Measurements from ENCODE around the gene ABLIM2. TPM values are rescaled to one million over a fixed set of nuclear protein-coding genes. Genes with fewer than 3 reads are reported as not detected.

Gene ABLIM2
- total and polyA plus RNA-seq, 2 of the 13 experiments (the other 11 are each of a cell fraction or from before 2014, with no cell fraction given): 0.20 to 0.37 TPM

- TF ChIP-seq IKZF4 (CRISPR knock-in tag; IDR thresholded peaks at IDR 0.05; ENCODE audit: borderline replicate concordance, low read depth, not compliant biosample characterization) (no peak), PHB2 (IDR thresholded peaks at IDR 0.05; ENCODE audit: partially characterized antibody) (no peak), SIX1 (CRISPR knock-in tag; IDR thresholded peaks at IDR 0.05; ENCODE audit: borderline replicate concordance) (peak; percentile 75), RXRA (CRISPR knock-in tag; IDR thresholded peaks at IDR 0.05) (peak; percentile 99), PAX8 (CRISPR knock-in tag; IDR thresholded peaks at IDR 0.05; ENCODE audit: borderline replicate concordance) (no peak), AHDC1 (CRISPR knock-in tag; IDR thresholded peaks at IDR 0.05; ENCODE audit: borderline replicate concordance) (peak; percentile 73; the same call in 1 of the 2 replicates), AKAP8 (CRISPR knock-in tag; IDR thresholded peaks at IDR 0.05) (no peak; the same call in 1 of the 2 replicates)
- TF ChIP-seq, protein P1, sequence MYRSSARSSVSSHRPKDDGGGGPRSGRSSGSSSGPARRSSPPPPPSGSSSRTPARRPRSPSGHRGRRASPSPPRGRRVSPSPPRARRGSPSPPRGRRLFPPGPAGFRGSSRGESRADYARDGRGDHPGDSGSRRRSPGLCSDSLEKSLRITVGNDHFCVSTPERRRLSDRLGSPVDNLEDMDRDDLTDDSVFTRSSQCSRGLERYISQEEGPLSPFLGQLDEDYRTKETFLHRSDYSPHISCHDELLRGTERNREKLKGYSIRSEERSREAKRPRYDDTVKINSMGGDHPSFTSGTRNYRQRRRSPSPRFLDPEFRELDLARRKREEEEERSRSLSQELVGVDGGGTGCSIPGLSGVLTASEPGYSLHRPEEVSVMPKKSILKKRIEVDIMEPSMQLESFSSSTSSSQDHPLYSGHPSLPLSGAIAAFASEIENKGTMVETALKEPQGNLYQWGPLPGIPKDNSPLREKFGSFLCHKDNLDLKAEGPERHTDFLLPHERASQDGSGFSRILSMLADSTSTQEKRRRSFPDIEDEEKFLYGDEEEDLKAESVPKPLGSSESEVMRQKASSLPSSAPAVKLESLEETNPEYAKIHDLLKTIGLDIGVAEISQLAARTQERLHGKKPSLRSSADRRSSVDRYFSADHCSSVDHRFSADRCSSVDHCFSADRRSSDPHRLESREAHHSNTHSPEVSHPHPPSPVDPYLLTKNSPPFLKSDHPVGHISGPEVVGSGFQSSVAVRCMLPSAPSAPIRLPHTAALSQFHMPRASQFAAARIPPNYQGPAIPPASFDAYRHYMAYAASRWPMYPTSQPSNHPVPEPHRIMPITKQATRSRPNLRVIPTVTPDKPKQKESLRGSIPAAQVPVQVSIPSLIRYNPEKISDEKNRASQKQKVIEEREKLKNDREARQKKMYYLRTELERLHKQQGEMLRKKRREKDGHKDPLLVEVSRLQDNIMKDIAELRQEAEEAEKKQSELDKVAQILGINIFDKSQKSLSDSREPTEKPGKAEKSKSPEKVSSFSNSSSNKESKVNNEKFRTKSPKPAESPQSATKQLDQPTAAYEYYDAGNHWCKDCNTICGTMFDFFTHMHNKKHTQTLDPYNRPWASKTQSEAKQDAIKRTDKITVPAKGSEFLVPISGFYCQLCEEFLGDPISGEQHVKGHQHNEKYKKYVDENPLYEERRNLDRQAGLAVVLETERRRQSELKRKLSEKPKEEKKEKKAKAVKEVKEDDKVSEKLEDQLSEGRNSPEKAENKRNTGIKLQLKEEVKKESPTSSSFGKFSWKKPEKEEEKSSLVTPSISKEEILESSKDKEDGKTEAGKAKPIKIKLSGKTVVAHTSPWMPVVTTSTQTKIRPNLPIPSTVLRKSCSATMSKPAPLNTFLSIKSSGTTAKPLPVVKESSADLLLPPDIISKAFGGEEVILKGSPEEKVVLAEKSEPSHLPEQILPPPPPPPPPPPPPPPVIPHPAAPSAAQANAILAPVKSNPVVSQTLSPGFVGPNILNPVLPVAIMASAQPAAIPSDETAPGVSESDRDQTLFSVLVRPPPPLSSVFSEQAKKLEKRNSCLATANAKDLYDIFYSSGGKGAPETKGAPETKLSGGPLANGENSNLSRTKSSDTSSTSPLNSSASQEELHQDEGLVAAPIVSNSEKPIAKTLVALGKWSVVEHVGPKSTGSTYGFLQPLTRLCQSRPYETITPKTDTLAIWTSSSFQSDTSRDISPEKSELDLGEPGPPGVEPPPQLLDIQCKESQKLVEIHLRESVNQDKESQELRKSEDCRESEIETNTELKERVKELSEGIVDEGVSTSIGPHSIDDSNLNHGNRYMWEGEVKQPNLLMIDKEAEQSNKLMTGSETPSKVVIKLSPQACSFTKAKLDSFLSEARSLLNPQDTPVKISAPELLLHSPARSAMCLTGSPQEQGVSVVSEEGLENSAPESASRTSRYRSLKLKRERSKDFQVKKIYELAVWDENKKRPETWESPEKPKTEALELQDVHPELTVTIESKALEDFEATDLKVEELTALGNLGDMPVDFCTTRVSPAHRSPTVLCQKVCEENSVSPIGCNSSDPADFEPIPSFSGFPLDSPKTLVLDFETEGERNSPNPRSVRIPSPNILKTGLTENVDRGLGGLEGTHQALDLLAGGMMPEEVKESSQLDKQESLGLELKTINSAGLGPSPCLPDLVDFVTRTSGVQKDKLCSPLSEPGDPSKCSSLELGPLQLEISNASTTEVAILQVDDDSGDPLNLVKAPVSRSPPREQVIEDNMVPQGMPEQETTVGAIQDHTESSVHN (CRISPR knock-in tag; IDR thresholded peaks at IDR 0.05): 0 out of 2 replicates have a peak, but pooled peaks have one; percentile 54
- TF ChIP-seq, protein P2, sequence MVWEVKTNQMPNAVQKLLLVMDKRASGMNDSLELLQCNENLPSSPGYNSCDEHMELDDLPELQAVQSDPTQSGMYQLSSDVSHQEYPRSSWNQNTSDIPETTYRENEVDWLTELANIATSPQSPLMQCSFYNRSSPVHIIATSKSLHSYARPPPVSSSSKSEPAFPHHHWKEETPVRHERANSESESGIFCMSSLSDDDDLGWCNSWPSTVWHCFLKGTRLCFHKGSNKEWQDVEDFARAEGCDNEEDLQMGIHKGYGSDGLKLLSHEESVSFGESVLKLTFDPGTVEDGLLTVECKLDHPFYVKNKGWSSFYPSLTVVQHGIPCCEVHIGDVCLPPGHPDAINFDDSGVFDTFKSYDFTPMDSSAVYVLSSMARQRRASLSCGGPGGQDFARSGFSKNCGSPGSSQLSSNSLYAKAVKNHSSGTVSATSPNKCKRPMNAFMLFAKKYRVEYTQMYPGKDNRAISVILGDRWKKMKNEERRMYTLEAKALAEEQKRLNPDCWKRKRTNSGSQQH (CRISPR knock-in tag; IDR thresholded peaks at IDR 0.05; ENCODE audit: low read depth): no peak
- TF ChIP-seq, protein P3, sequence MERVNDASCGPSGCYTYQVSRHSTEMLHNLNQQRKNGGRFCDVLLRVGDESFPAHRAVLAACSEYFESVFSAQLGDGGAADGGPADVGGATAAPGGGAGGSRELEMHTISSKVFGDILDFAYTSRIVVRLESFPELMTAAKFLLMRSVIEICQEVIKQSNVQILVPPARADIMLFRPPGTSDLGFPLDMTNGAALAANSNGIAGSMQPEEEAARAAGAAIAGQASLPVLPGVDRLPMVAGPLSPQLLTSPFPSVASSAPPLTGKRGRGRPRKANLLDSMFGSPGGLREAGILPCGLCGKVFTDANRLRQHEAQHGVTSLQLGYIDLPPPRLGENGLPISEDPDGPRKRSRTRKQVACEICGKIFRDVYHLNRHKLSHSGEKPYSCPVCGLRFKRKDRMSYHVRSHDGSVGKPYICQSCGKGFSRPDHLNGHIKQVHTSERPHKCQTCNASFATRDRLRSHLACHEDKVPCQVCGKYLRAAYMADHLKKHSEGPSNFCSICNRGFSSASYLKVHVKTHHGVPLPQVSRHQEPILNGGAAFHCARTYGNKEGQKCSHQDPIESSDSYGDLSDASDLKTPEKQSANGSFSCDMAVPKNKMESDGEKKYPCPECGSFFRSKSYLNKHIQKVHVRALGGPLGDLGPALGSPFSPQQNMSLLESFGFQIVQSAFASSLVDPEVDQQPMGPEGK (CRISPR knock-in tag; IDR thresholded peaks at IDR 0.05): peak; percentile 88
These were observed 107.9 kb downstream of the ABLIM2 start (continued) for GRCh38 chr4:8050555-8051206.

All from HepG2 (cell line).